GM12891 (cell line): ENCODE measurements around the gene NKAIN2.

Source experiments
- DNase-seq: peaks from one replicate; pipeline ENCODE4 v3.0.0; 2011; ENCODE audit warnings: low spot score; ENCODE audit not compliant: insufficient read length
- FAIRE-seq: peaks from 2 replicates; lab custom pipeline; 2011; peaks lifted over from hg19 to GRCh38; lab: Jason Lieb, UNC
- PAX5 ChIP-seq: IDR thresholded peaks from 2 replicates; pipeline ENCODE4 v1.6.1; 2011; ENCODE audit warnings: low read length, moderate library complexity, mild to moderate bottlenecking; ENCODE audit not compliant: insufficient read depth, severe bottlenecking
- POLR2A ChIP-seq: IDR thresholded peaks from 2 replicates; pipeline ENCODE4 v1.6.1; 2011; ENCODE audit warnings: low read depth, low read length, control low read depth
- POLR2AphosphoS5 ChIP-seq: IDR thresholded peaks from 2 replicates; pipeline ENCODE4 v1.6.1; 2011; ENCODE audit warnings: low read depth, low read length, control low read depth
- POU2F2 ChIP-seq: IDR thresholded peaks from 2 replicates; pipeline ENCODE4 v1.6.1; 2011; ENCODE audit warnings: low read depth, mild to moderate bottlenecking, control low read depth, low read length, moderate library complexity
- SPI1 ChIP-seq: IDR thresholded peaks from 2 replicates; pipeline ENCODE4 v1.6.1; 2011; ENCODE audit warnings: low read depth, low read length, control low read depth
- TAF1 ChIP-seq: IDR thresholded peaks from 2 replicates; pipeline ENCODE4 v1.6.1; 2011; ENCODE audit warnings: low read depth, low read length, control low read depth

The NKAIN2 gene

DNA sequence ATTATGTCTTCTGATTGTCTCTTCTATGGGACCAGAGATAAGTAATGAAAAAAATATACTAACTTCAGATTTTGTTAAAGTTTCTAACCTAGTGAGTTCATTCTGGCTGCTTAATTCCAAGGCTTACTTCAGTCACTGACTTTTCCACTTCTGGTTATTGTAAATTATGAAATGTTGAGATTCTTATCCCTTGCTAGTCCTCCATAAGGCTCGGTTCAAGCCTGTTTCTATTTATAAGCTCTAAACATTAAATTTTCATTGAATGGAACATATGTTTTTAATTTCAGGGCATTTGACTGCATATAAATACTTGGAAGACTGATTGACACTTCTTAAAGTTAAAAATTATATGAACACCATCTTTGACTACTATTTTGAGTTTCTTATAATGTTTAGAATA, 23.6 kb upstream of the NKAIN2 start:
- no peak for FAIRE-seq

GRCh38 chr6:123784330-123784729, 19.3 kb upstream of the NKAIN2 start:
- TF ChIP-seq TAF1 (no peak), POU2F2 (no peak), POLR2A (no peak), SPI1 (no peak), PAX5 (no peak), POLR2AphosphoS5 (no peak)
- no peak for FAIRE-seq
- DNase-seq: no peak

More for the DNA sequence above, 23.6 kb upstream of the NKAIN2 start:
- TF ChIP-seq POLR2AphosphoS5: no peak
- no peak for TF ChIP-seq SPI1
- TF ChIP-seq POLR2A: no peak
- no peak for TF ChIP-seq POU2F2
- no peak for TF ChIP-seq PAX5
- TF ChIP-seq TAF1: no peak
- no peak for DNase-seq

- TF ChIP-seq SPI1 (no peak), PAX5 (no peak), POU2F2 (no peak), POLR2AphosphoS5 (no peak), POLR2A (no peak), TAF1 (no peak)
- DNase-seq (no peak), FAIRE-seq (no peak)
Measured at GRCh38 chr6:123785039-123785438, 18.6 kb upstream of the NKAIN2 start.

DNA sequence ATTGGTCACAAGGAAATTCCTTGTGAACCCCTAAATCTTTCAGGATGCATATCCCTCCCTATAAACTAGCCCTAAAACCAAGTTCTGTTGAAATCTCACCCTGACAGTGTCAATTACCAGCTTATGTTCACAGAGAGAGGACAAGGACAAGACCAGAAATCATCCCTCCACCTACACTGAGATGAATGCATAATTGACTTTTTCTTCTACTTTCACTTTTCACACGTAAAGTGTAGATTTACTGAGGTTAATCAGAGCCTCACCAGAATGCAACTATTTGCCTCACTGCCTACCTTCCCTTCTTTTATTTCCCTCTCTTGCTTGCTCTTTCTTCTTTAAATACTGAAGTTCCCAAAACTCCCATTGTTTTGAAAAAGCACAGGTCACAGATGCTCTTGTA, 15.3 kb upstream of the NKAIN2 start:
- peak; percentile 33 for FAIRE-seq
- DNase-seq: no peak
- TF ChIP-seq POLR2A: no peak
- TF ChIP-seq POU2F2: no peak
- no peak for TF ChIP-seq TAF1
- TF ChIP-seq PAX5: no peak
- TF ChIP-seq POLR2AphosphoS5: no peak
- TF ChIP-seq SPI1: no peak

GRCh38 chr6:123794190-123794589, 9.5 kb upstream of the NKAIN2 start:
- DNase-seq (no peak), FAIRE-seq (no peak)
- TF ChIP-seq POLR2AphosphoS5 (no peak), TAF1 (no peak)

GRCh38 chr6:123794799-123795198, 8.9 kb upstream of the NKAIN2 start:
- no peak for DNase-seq
- no peak for FAIRE-seq
- no peak for TF ChIP-seq PAX5
- no peak for TF ChIP-seq POLR2A
- no peak for TF ChIP-seq SPI1
- no peak for TF ChIP-seq POLR2AphosphoS5
- TF ChIP-seq POU2F2: no peak
- TF ChIP-seq TAF1: no peak

DNA sequence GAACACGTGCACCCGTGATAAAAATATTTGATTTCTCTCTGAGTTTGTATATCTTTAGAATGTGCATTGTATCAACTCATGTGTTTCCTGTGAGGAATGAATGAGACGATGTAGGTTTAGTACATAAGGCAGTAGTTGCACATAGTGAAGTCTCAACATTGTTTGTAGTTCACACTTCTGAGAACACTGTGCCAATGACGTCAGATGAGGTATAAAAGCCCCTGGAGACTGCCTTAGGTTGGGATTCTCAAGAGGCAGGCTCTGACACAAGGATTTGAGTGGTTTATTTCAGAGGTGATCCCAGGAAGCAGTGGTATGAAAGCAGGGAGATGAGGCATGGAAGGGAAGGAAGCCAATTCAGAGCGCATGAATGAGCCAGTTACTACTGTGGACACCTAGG, 2.6 kb upstream of the NKAIN2 start:
- no peak for DNase-seq
- TF ChIP-seq POU2F2 (no peak), POLR2AphosphoS5 (no peak), POLR2A (no peak), PAX5 (no peak), TAF1 (no peak), SPI1 (no peak)
- FAIRE-seq: no peak

DNA sequence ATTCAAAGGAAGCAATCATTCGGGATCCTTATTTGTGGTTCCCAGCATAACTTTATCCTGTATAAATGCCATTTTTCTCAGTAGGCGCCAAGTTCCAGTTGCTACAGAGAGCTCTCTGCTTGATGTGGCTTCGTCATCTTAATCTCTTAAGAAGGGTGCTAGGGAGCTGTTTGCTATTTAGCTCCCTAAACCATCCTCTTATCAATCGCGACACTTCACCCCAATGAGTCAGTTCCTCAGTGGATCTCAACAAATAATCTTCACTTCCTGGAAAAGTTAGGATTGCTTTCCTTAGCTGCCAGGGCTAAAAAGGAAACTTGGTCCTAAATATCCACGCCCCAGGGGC, 1.3 kb upstream of the NKAIN2 start:
- DNase-seq (no peak), FAIRE-seq (no peak)
- TF ChIP-seq PAX5 (no peak), POLR2A (no peak), POU2F2 (no peak), SPI1 (no peak), POLR2AphosphoS5 (no peak), TAF1 (no peak)

- FAIRE-seq (peak; percentile 87), DNase-seq (peak; percentile 72)
- TF ChIP-seq POLR2A (no peak), TAF1 (no peak), SPI1 (no peak), POLR2AphosphoS5 (no peak), POU2F2 (no peak), PAX5 (no peak)
Measured at GRCh38 chr6:123802697-123803503, 765 bp upstream of the NKAIN2 start.
